ENCODE results near the gene POLR1H. TPM values are rescaled to one million over a fixed set of nuclear protein-coding genes. Genes with fewer than 3 reads are reported as not detected.

Gene POLR1H
- total RNA-seq, 2 donors from 2014 or later = 23.0 to 27.2 TPM

DNA sequence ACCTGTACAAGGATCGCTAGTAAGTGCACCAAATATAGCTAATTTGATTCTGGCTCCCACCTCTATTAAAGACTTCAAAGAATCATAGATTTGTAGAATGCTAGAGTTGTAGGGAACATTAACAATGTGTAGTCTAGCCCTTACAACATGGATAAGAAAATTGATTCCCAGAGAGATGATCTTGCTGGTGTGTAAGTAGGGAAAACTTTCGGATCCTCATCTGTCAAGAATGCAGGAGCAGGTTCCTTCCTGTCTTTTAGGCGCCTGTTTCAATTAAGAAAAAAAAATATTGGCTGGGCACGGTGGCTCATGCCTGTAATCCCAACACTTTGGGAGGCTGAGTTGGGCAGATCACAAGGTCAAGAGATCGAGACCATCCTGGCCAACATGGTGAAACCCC, 26.8 kb downstream of the POLR1H start:
- WGBS, 2 experiments (ENCODE audit: insufficient coverage in 1 of 2, insufficient read length in 1 of 2) = 73 to 87% methylated on average over 3 to 5 of the region's 5 CpGs
- Mint-ChIP-seq H3K27me3 (ENCODE audit: insufficient read depth) (peaks cover 68% of the 10 kb centered on the region), H3K36me3 (ENCODE audit: low read depth) (no peaks in the 10 kb centered on the region), H3K4me3 (no peak overlapping the region), H3K9me3 (peaks cover 12% of the 10 kb centered on the region), H3K27ac (no peak overlapping the region), H3K4me1 (peaks cover 5% of the 10 kb centered on the region)
- Histone ChIP-seq H3K27me3 (ENCODE audit: control insufficient read depth, insufficient read depth, low read length, poor library complexity, severe bottlenecking) (peaks cover 50% of the 10 kb centered on the region), H3K36me3 (ENCODE audit: control insufficient read depth, insufficient read depth, low read length) (no peaks in the 10 kb centered on the region), H3K9ac (ENCODE audit: extremely low read depth, low read length, poor library complexity, severe bottlenecking) (no peak overlapping the region), H3K4me1 (ENCODE audit: control insufficient read depth, insufficient read depth, low read length) (no peaks in the 10 kb centered on the region), H3K4me3 (ENCODE audit: low read length) (no peak overlapping the region), H3K27ac (ENCODE audit: low read depth, low read length) (no peak overlapping the region), H3K9me3 (ENCODE audit: control insufficient read depth, low read length) (no peaks in the 10 kb centered on the region)
- TF ChIP-seq, protein P1, sequence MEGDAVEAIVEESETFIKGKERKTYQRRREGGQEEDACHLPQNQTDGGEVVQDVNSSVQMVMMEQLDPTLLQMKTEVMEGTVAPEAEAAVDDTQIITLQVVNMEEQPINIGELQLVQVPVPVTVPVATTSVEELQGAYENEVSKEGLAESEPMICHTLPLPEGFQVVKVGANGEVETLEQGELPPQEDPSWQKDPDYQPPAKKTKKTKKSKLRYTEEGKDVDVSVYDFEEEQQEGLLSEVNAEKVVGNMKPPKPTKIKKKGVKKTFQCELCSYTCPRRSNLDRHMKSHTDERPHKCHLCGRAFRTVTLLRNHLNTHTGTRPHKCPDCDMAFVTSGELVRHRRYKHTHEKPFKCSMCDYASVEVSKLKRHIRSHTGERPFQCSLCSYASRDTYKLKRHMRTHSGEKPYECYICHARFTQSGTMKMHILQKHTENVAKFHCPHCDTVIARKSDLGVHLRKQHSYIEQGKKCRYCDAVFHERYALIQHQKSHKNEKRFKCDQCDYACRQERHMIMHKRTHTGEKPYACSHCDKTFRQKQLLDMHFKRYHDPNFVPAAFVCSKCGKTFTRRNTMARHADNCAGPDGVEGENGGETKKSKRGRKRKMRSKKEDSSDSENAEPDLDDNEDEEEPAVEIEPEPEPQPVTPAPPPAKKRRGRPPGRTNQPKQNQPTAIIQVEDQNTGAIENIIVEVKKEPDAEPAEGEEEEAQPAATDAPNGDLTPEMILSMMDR (conservative IDR thresholded peaks at IDR 0.05) = no peak
- no peak for DNase-seq

DNA sequence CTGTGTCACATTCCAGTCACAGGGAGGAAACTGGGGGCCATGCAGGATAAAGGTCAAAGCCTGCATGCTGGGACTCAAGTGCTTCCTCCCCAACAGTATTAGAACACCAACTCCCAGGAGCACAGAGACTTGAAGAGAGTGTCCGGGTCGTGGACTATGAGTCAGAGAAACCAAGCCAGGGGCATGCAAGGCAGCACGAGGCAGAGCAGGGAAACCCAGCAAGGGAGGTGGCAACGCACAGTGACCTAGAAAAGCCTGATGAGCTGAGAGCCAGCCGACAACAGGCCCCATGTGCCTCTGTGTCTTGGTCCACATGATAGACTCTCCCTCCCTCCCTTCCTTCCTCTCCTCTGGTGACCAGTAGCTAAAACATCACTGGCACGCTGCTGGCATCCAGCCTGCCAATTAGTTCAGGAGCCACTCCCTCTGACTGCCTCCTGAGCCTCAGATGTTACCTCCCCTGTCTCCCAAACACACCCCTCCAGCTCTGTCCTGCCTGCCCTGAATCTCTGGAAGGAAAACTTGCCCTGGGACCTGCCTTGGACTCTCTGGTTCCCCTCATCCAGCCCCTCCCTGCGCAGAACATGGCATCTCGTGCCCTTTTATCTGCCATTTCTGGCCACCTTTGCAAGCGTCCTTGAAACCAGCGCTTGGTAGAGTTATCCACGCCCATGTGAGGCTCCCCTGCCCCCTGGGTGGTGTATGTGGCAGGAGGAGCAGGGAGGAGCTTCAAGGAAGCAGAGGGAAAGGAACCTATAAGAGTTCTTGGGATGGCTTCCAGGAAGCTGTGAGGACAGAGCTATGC, 30.7 kb downstream of the POLR1H start:
- Histone ChIP-seq H3K27ac (ENCODE audit: low read depth, low read length) (no peak overlapping the region), H3K9ac (ENCODE audit: extremely low read depth, low read length, poor library complexity, severe bottlenecking) (no peak overlapping the region), H3K27me3 (ENCODE audit: control insufficient read depth, insufficient read depth, low read length, poor library complexity, severe bottlenecking) (peaks cover 69% of the 10 kb centered on the region), H3K4me3 (ENCODE audit: low read length) (no peak overlapping the region), H3K4me1 (ENCODE audit: control insufficient read depth, insufficient read depth, low read length) (no peaks in the 10 kb centered on the region), H3K36me3 (ENCODE audit: control insufficient read depth, insufficient read depth, low read length) (no peaks in the 10 kb centered on the region), H3K9me3 (ENCODE audit: control insufficient read depth, low read length) (no peaks in the 10 kb centered on the region)
- Mint-ChIP-seq H3K27ac (no peak overlapping the region), H3K9me3 (peaks cover 5% of the 10 kb centered on the region), H3K36me3 (ENCODE audit: low read depth) (no peaks in the 10 kb centered on the region), H3K4me3 (no peak overlapping the region), H3K4me1 (peaks cover 21% of the 10 kb centered on the region), H3K27me3 (ENCODE audit: insufficient read depth) (peaks cover 84% of the 10 kb centered on the region)
- TF ChIP-seq, protein P1 (conservative IDR thresholded peaks at IDR 0.05) = no peak
- peak; percentile 71 for DNase-seq
- WGBS, 2 experiments (ENCODE audit: insufficient coverage in 1 of 2, insufficient read length in 1 of 2) = 84 to 91% methylated on average over 6 to 11 of the region's 11 CpGs

DNA sequence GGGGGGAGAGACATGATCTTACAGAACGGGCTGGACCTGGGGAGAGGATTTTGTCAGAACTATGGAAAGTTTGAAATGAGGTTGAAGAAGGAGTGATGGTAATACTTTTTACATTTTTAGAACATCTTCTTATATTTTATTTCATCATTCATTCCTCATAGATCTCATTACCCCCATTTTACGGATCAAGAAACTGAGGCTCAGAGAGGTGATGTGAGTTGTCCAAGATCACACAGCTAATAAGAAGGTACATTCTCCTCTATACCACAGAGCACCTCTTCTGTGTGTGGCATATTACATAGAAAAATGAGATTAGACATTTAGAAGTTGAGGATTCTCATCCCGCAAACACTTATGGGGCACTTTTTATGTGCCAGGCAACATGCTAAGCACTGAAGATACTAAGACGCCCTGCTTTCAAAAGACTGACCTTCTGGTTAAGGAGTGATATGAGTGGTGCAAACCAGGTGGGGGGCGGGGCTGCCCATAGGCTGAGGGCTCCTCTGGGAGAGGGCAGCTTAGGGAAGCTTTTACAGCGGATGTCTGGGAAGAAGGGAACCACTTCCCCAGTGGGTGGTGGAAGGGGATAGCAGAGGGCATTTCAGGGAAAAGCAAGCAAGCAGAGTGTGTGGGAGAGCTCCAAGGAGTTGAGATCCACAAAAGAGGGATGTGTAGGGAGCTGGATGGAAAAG, 31.9 kb downstream of the POLR1H start:
- no peaks in the 10 kb centered on the region for H3K4me1 ChIP-seq (ENCODE audit: control insufficient read depth, insufficient read depth, low read length)
- peaks cover 86% of the 10 kb centered on the region for H3K27me3 Mint-ChIP-seq (ENCODE audit: insufficient read depth)
- 83% methylated on average over 4 to 6 of the region's 6 CpGs for WGBS, 2 experiments (ENCODE audit: insufficient coverage in 1 of 2, insufficient read length in 1 of 2)

More for the DNA sequence above, 31.9 kb downstream of the POLR1H start:
- TF ChIP-seq, protein P1 (conservative IDR thresholded peaks at IDR 0.05) = no peak
- H3K4me3 Mint-ChIP-seq = no peak overlapping the region
- DNase-seq = no peak
- H3K9me3 Mint-ChIP-seq = peaks cover under 1% of the 10 kb centered on the region
- no peaks in the 10 kb centered on the region for H3K36me3 ChIP-seq (ENCODE audit: control insufficient read depth, insufficient read depth, low read length)
- peaks cover 31% of the 10 kb centered on the region for H3K4me1 Mint-ChIP-seq
- H3K27ac ChIP-seq (ENCODE audit: low read depth, low read length) = no peak overlapping the region
- H3K36me3 Mint-ChIP-seq (ENCODE audit: low read depth) = no peaks in the 10 kb centered on the region
- H3K9ac ChIP-seq (ENCODE audit: extremely low read depth, low read length, poor library complexity, severe bottlenecking) = no peak overlapping the region
- H3K27me3 ChIP-seq (ENCODE audit: control insufficient read depth, insufficient read depth, low read length, poor library complexity, severe bottlenecking) = peaks cover 74% of the 10 kb centered on the region
- no peaks in the 10 kb centered on the region for H3K9me3 ChIP-seq (ENCODE audit: control insufficient read depth, low read length)
- H3K27ac Mint-ChIP-seq = no peak overlapping the region
- no peak overlapping the region for H3K4me3 ChIP-seq (ENCODE audit: low read length)

Measured in endodermal cell (in vitro differentiated cells).